ENCODE measurements around the gene POU2AF1. TPM values are rescaled to one million over a fixed set of nuclear protein-coding genes. Genes with fewer than 3 reads are reported as not detected.

The POU2AF1 gene
- total RNA-seq, 1 donor from 2014 or later = 81.0 TPM

DNA sequence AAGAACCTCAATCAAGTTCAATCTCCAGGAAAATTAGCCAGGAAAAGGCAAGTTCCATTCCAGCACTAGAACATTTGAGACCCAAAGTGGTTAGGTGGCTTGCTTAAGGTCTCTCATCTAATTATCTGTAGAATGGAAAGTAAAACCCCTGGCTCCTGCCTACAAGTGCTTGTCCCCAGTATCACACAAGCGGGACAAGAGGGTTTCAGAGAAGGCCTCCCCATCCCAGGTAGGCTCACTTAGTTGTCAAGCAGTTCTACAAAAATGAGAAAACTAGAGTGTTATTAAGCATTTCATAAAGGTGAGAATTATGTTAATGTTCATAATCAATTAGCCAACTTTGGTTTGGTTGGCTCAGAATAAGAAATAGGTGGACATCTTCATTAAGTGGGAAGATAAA lies 5.5 kb downstream of the POU2AF1 start:
- peaks cover 51% of the 10 kb centered on the region for H3K36me3 Mint-ChIP-seq (ENCODE audit: low read depth)
- no peaks in the 10 kb centered on the region for H3K27me3 Mint-ChIP-seq (ENCODE audit: insufficient read depth)
- intact Hi-C loops (cut with micrococcal nuclease) = loop anchor here (10.0 kb wide), 1 partner anchor 391 kb away; the partner anchor contains the start of gene PPP2R1B
- peak overlapping the region; percentile 42 for H3K4me3 Mint-ChIP-seq
- DNase-seq (ENCODE audit: low spot score) = no peak
- peak overlapping the region; percentile 34 for H3K27ac Mint-ChIP-seq
- peaks cover 80% of the 10 kb centered on the region for H3K4me1 Mint-ChIP-seq (ENCODE audit: low read depth)
- no peaks in the 10 kb centered on the region for H3K9me3 Mint-ChIP-seq

DNA sequence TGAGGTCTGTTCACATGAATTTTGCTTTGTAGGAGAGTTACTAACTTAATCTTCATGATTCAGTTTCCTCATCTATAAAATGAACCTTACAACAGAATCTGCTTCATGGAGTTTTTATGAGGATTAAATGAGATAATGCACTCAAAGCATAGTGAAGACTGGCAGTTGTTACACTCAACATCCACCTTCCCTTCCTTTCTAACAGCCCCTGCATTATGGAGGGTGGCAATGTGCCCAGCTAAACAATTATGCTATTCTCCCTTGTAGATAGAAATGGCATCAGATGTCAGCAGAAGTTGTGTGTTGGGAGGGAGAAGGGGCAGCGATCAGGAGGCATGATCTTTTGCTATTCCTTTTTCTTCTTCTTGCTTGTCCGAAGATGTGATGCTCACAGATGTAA lies 6.5 kb downstream of the POU2AF1 start:
- peaks cover 2% of the 10 kb centered on the region for H3K9me3 Mint-ChIP-seq
- no peak overlapping the region for H3K4me3 Mint-ChIP-seq
- H3K36me3 Mint-ChIP-seq (ENCODE audit: low read depth) = peaks cover 53% of the 10 kb centered on the region
- intact Hi-C loops (cut with micrococcal nuclease) = loop anchor here (10.0 kb wide), 1 partner anchor 392 kb away; the partner anchor contains the start of gene PPP2R1B
- DNase-seq (ENCODE audit: low spot score) = no peak
- no peaks in the 10 kb centered on the region for H3K27me3 Mint-ChIP-seq (ENCODE audit: insufficient read depth)
- peaks cover 78% of the 10 kb centered on the region for H3K4me1 Mint-ChIP-seq (ENCODE audit: low read depth)
- H3K27ac Mint-ChIP-seq = peak overlapping the region; percentile 91

DNA sequence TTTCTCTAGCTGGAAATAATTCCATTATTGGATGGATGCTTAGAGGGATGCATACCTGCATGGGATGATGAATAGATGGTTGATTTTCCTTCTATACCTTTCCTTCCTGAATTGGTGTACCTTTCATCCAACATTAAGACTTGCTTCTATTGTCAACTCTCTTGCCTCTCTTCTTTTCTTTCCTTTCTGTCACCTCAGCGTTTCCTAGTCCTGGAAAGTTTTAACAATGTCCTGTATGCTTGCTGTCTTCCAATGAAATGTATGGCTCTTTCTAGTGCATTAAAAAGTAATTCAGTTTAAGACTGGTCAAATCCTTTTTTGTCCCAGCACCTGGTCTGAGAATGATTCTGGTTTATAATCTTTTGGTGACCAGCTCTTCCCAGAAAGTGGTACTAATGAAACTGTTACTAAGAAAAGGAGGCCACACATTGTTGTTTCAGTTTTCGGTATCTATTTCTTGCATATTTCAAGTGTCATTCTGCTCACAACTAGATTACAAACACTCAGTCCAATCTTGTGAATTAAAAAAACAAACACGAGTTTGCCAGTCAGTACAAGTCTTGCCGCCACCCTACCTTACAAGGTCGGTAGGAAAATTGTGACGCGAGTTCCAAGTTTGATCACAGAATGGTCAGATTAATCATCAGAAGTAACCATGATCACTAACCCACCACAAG lies 8.0 kb downstream of the POU2AF1 start:
- DNase-seq (ENCODE audit: low spot score) = no peak
- peaks cover 49% of the 10 kb centered on the region for H3K36me3 Mint-ChIP-seq (ENCODE audit: low read depth)
- H3K4me3 Mint-ChIP-seq = peak overlapping the region; percentile 51
- H3K27ac Mint-ChIP-seq = peak overlapping the region; percentile 91
- peaks cover 77% of the 10 kb centered on the region for H3K4me1 Mint-ChIP-seq (ENCODE audit: low read depth)
- H3K27me3 Mint-ChIP-seq (ENCODE audit: insufficient read depth) = no peaks in the 10 kb centered on the region
- peaks cover 6% of the 10 kb centered on the region for H3K9me3 Mint-ChIP-seq
- intact Hi-C loops (cut with micrococcal nuclease) = loop anchor here (1.0 to 10.0 kb wide), 3 partner anchors 8 to 394 kb away; partner anchors contain the start of genes POU2AF1 and PPP2R1B

DNA sequence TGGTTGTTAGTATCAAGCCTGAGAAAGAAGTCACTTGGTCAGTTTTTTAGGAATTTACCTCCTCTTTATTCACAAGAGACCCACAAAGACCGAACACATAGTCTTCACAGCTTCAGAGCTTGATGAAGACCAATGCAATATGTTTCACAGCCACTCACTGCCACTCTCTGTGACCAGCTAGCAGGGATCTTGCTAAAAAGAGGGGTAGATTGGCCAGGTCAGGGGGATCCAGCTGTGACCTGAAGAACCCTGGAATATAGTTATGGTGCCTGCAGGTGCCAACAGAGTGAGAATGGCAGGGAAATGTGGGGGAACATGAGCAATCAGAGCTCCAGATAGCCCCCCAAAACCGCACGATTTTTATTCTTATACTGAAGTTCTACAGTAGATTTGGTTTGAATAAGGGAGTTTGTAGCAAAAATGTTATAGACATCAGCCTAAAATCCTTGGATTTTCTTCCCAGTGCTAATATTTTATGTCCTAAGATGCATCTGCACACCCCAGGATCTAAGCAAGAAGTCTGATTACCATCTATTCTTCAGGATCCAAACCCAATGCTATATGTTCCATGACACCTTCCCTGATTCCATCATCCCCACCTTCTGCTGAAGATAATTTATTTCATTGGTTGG lies 8.7 kb downstream of the POU2AF1 start:
- Mint-ChIP-seq H3K9me3 (peaks cover 6% of the 10 kb centered on the region), H3K36me3 (ENCODE audit: low read depth) (peaks cover 51% of the 10 kb centered on the region), H3K27me3 (ENCODE audit: insufficient read depth) (no peaks in the 10 kb centered on the region), H3K4me1 (ENCODE audit: low read depth) (peaks cover 79% of the 10 kb centered on the region), H3K4me3 (no peak overlapping the region), H3K27ac (peak overlapping the region; percentile 37)
- no peak for DNase-seq (ENCODE audit: low spot score)
- intact Hi-C loops (cut with micrococcal nuclease) = loop anchor here (10.0 kb wide), 1 partner anchor 394 kb away; the partner anchor contains the start of gene PPP2R1B

DNA sequence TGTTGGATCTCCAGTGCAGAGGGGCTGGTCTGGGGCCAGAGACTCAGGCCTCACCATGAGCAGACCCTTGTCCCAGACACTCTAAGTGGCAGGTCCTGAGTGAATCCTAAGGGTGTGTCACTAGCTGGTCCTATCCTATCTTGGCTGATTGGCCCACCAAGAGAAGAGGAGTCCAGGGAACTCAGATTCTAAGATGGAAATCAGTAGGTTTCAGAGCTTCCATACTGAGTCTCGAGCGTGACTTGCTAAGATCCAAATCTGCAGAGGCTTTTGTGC lies 10.9 kb downstream of the POU2AF1 start:
- Mint-ChIP-seq H3K9me3 (peaks cover 6% of the 10 kb centered on the region), H3K4me3 (no peak overlapping the region), H3K27me3 (ENCODE audit: insufficient read depth) (no peaks in the 10 kb centered on the region), H3K27ac (peak overlapping the region; percentile 61), H3K4me1 (ENCODE audit: low read depth) (peaks cover 66% of the 10 kb centered on the region), H3K36me3 (ENCODE audit: low read depth) (peaks cover 61% of the 10 kb centered on the region)
- intact Hi-C loops (cut with micrococcal nuclease) = no loop called here
- no peak for DNase-seq (ENCODE audit: low spot score)

DNA sequence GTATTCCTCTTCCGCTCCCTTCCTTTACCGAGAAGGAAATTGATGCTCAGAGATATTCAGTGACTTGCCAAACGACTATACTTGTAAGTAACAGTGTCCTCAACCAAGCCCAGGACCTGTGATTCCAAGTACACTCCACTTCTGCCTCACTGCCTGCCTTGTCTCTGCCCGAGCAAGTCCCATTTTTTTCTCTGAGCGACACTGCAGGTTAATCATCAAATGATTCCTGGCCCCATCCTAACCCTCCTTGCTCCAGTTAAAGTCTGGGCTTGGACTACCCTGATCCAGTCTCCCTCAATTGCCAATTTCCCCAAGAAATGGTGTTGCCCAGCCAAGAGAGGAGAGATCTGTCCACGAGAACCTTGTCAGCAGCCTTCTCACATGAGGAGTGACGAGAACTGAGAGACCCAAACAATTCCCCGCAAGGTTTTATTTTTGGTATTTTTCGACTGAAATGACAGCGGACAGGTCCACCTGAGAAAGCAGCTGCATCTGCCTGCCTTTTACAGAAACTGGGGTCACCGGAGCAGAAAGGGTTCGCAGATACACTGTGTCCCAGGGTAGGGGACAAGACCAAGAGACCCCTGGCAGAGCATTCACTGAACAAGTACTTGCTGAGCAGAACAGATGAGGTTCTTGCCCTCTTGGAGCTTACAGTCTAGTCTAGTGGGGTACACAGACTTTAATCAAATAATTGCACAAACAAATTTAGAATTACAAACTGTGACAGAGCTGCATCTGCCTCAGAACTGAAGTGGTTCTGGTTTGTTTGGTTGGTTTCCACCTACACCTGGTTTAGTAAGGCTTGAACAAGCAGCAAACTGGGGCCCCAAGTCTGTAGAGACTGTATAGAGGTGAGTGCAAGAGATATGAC lies 11.4 kb downstream of the POU2AF1 start:
- H3K27me3 Mint-ChIP-seq (ENCODE audit: insufficient read depth) = no peaks in the 10 kb centered on the region

DNA sequence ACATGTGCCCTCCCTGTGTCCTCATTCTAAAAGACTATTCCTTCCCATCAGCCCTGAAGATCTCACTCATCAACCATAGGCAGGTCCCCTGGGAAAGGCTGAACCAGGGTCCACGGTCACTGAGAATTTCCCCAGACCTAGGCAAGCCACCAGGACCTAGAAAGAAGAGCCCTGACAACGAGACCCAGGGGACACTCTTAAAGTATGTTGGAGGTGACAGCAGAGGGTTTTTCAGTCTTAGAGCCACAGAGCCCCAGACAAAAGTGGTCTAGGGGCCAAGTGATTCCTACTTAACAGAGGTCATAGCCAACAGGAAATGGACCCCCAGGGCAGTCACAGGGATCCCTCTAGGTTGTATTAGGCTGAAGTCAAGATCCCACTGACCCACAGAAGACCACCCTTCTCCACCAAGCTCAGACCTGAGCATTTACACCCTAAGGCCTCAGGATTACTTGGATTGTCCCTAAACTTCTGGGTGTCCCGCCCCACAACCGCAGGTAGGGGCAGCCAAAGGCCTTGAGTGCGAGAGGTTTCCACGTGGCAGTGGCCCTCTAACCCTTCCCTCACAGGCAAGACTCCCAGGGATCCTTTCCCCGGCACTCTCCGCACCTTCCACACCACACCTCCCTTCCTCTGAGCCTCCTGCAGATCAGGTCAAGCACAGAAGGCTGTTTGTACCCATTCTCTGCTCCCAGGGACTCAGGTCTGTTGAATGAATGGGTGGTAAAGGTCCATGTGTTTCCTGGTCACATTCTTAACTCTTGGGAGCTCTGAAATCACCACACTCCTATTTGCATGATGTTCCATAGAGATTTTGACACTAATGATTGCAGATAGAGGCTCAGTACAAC lies 12.3 kb downstream of the POU2AF1 start:
- DNase-seq (ENCODE audit: low spot score) = no peak
- Mint-ChIP-seq H3K27me3 (ENCODE audit: insufficient read depth) (no peaks in the 10 kb centered on the region), H3K27ac (peak overlapping the region; percentile 69), H3K4me3 (no peak overlapping the region), H3K36me3 (ENCODE audit: low read depth) (peaks cover 57% of the 10 kb centered on the region), H3K4me1 (ENCODE audit: low read depth) (peaks cover 60% of the 10 kb centered on the region), H3K9me3 (peaks cover 6% of the 10 kb centered on the region)
- intact Hi-C loops (cut with micrococcal nuclease) = no loop called here

More for the DNA sequence above, 11.4 kb downstream of the POU2AF1 start:
- Mint-ChIP-seq H3K4me3 (no peak overlapping the region), H3K4me1 (ENCODE audit: low read depth) (peaks cover 60% of the 10 kb centered on the region), H3K9me3 (peaks cover 6% of the 10 kb centered on the region), H3K36me3 (ENCODE audit: low read depth) (peaks cover 56% of the 10 kb centered on the region), H3K27ac (peak overlapping the region; percentile 69)
- intact Hi-C loops (cut with micrococcal nuclease) = no loop called here
- DNase-seq (ENCODE audit: low spot score) = no peak

DNA sequence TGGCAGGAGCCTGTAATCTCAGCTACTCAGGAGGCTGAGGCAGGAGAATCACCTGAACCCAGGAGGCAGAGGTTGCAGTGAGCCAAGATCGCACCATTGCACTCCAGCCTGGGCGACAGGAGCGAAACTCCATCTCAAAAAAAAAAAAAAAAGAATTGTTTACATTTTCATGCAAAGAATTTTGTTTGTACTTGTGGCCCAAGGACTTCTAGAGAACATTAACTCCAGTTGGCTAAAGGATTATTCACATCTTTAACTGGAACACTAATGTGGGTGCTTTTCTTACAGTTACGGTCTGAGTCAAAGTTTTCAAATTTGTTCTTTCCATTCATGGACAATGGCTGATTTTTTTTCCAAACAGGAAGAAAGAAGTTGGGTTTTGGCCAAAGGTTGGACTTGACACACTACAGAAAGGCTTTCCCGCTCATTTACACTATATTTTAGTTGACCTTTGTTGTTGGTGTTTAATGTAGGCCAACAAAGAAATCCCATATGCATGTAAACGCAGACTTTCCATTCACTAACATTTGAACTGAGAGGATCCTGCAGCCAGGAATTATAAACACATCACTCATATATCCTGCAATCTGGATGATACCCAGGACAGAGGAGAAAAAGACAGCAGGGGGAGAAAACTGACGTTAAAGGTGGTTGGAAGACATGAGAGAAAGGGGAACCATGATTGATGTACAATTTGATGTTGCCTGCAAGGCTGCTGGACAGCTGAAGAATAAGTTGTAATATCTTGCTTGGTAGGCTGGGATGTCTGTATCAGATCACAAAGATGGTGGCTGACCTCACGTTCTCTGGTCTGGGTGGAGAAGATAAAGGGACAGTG lies 13.1 kb downstream of the POU2AF1 start:
- intact Hi-C loops (cut with micrococcal nuclease) = no loop called here
- peak overlapping the region; percentile 68 for H3K27ac Mint-ChIP-seq

DNA sequence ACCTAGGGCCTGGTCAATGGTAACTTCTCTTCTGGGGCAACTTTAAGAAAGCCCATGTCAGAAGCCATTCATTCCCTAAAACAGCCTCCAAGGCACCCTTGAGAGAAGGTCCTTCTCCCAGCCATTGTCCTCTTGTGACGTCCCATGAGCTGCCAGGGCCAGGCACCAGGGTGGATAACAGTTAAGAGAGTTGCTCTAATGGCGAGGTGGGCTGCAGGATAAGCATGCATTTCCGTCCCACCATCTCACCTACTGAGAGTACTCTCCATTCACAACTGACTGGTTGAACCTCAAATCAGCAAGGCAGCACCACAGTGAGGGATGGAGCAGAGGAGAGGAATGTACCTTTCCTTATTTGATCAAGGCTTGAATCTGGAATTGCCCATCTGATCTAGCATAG lies 14.6 kb downstream of the POU2AF1 start:
- Mint-ChIP-seq H3K27ac (no peak overlapping the region), H3K9me3 (peaks cover 6% of the 10 kb centered on the region), H3K4me3 (no peak overlapping the region), H3K27me3 (ENCODE audit: insufficient read depth) (no peaks in the 10 kb centered on the region), H3K36me3 (ENCODE audit: low read depth) (peaks cover 53% of the 10 kb centered on the region), H3K4me1 (ENCODE audit: low read depth) (peaks cover 52% of the 10 kb centered on the region)
- DNase-seq (ENCODE audit: low spot score) = no peak
- intact Hi-C loops (cut with micrococcal nuclease) = no loop called here

More for the DNA sequence above, 13.1 kb downstream of the POU2AF1 start:
- Mint-ChIP-seq H3K4me1 (ENCODE audit: low read depth) (peaks cover 60% of the 10 kb centered on the region), H3K4me3 (no peak overlapping the region), H3K36me3 (ENCODE audit: low read depth) (peaks cover 61% of the 10 kb centered on the region), H3K27me3 (ENCODE audit: insufficient read depth) (no peaks in the 10 kb centered on the region), H3K9me3 (peaks cover 6% of the 10 kb centered on the region)
- DNase-seq (ENCODE audit: low spot score) = no peak

DNA sequence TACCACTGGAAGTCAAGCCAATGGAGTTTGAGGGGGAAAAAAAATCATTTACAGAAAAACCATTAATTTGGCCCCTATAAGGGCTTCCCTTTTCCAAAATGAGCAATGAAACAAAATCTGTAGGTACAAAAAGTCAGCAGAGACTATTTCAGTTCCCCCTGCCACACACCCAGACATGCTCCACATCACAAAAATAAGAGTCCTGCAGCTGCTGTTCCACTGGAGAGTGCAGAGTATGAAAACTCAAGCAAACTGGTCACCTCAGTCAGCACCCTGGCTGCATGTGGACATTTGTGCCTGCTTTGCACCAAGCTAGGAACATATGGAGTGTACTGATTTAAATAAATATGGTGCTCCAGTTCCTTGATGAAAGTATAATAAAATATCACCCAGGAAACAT lies 15.1 kb downstream of the POU2AF1 start:
- H3K9me3 Mint-ChIP-seq = peaks cover 6% of the 10 kb centered on the region
- H3K36me3 Mint-ChIP-seq (ENCODE audit: low read depth) = peaks cover 49% of the 10 kb centered on the region
- no peaks in the 10 kb centered on the region for H3K27me3 Mint-ChIP-seq (ENCODE audit: insufficient read depth)
- peaks cover 52% of the 10 kb centered on the region for H3K4me1 Mint-ChIP-seq (ENCODE audit: low read depth)
- no peak overlapping the region for H3K27ac Mint-ChIP-seq
- DNase-seq (ENCODE audit: low spot score) = no peak
- no peak overlapping the region for H3K4me3 Mint-ChIP-seq
- intact Hi-C loops (cut with micrococcal nuclease) = no loop called here

DNA sequence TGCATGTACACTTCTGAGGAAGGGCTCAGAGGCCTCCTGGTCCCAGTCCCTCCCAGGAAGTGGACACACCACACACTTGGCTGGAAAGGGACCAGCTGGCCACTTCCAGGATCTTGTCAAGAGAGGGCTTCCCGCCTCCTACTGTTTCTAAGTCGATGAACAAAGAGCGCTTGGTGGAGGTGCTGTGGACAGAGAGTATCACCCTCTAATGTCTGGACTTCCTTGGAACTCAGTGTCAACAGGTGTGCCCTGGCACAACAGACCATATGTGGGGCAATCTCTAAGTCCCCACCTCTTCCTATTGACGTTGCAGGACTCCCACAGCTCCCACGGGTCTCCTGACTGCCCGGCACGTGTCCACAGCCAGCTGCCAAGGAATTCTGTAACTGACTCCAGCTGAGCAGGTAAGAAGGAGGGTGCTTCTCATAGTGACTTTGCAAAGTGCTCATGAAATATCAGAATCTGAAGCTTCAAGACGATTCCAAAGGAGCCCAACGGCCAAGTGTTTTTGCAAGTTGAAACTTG lies 16.1 kb downstream of the POU2AF1 start:
- H3K27me3 Mint-ChIP-seq (ENCODE audit: insufficient read depth) = no peaks in the 10 kb centered on the region
- H3K4me1 Mint-ChIP-seq (ENCODE audit: low read depth) = peaks cover 48% of the 10 kb centered on the region
- H3K9me3 Mint-ChIP-seq = peaks cover 6% of the 10 kb centered on the region
- H3K36me3 Mint-ChIP-seq (ENCODE audit: low read depth) = peaks cover 45% of the 10 kb centered on the region
- intact Hi-C loops (cut with micrococcal nuclease) = no loop called here
- DNase-seq (ENCODE audit: low spot score) = no peak
- no peak overlapping the region for H3K27ac Mint-ChIP-seq
- no peak overlapping the region for H3K4me3 Mint-ChIP-seq
